Activated T-cell treated with anti-CD3 and anti-CD28 coated beads, Interleukin-2, amount 50 U/mL, for 48 hours (primary cell): ENCODE data around the gene BLOC1S1.

Source experiments
- DNase-seq, 2 experiments: peaks; one replicate each; pipeline ENCODE4 v3.0.0-alpha.2; 2020

Gene BLOC1S1

DNA sequence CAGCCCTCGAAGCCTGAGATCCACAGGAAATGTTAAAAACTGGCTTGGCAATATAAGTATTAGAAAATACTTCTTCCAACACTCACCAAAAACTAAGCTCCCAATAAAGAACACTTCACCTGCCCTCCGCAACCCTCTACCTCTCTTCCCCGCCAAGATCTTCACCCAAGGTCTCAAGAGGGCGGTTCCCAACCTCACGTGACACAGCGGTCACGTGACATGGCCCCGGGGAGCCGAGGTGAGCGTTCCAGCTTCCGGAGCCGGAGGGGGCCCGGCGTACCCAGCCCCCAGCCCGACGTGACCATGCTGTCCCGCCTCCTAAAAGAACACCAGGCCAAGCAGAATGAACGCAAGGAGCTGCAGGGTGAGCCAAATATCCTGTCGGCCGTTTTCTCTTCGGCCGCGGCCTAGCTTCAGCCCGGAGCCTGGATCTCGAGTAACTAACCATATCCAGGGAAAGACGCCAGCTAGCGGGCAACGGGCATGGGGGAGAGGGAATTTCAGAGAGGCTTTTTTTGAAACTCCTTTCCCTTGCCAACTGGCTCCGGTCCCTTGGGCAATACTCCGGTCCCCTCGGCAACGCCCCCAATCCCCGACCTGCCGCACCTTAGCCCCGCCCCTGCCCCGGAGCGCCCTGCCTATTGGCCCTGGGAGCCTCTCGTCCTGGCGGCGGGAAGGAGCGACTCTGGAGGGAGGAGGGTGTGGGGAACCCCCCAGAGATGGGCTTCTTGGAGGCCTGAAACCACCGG lies at the start of gene BLOC1S1:
Gene BLOC1S1 (plus strand): TSS at position 214 of the 749 bp plus-strand sequence. CDS start 6 bp downstream, at position 220.
- DNase-seq: peak; percentile 96

DNA sequence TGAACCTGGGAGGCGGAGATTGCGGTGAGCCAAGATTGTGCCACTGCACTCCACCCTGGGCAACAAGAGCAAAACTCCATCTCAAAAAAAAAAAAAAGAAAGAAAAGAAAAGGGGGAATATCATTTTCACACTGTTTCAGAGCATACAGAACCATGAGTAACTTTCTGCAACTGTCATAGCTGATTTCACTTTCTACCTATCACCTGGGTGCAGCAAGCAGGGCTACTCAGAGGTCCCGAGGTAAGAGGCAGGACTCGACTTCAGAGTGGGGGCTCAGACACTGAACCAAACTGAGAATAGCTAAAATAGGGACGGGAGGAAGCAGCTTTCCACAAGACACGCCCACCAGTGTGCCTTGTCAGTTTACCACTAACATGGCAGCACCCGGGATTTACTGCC lies 49.3 kb upstream of the BLOC1S1 start:
- no peak for DNase-seq

DNA sequence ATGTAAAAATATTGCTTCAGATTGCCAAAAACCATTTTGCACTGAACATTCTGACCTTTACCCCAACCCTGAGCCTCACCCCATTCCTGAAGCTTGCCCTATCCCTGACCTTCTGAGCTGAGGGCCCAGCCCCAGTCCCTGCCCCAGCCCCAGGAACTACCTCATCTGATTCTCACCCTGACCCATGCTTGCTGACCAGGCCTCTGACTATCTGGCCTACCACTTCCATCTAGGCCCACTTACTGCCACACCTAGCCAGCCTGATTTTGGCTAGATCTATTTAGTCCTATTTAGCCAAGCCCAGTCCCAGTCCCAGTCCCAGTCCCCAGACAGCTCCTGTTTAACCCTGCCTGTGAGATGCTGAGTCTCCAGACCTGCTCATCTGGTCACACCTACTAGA lies 45.6 kb upstream of the BLOC1S1 start:
- DNase-seq: no peak

DNA sequence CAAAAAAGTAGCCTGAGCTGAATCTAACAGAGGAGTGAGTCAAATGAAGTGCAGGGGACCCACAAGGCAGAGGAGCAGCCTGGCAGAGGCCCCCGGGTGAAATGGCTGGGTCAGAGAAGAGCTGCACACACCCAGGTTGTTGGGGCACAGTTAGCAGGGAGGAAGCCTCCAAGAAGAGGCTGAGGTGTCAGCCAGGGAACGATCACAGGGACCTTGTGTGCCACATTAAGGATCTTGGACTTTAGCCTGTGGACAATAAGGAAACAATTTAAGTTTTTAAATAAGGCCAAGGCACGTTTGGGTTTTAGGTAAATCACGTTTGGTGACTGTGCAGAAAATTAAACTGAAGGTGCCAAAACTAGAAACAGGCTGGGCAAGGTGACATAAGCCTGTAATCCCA lies 44.1 kb upstream of the BLOC1S1 start:
- DNase-seq: no peak

DNA sequence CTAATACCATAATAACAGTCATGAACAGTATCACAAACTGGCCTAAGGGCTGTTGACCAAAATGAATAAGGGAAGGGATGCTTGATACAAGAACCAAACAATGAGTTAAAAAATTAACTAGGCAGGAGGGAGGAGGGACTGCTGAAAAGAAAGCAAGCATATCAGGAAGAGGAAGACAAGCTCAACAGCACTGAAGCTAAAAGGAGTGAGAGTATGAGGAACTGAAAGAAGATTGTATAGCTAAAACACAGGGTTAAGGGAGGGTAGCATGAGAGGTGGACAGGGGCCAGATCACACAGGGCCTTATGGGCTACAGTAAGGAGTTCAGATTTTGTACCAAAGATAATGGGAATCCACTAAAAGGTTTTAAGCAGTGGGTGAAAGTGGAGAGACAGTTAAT lies 42.2 kb upstream of the BLOC1S1 start:
- no peak for DNase-seq

DNA sequence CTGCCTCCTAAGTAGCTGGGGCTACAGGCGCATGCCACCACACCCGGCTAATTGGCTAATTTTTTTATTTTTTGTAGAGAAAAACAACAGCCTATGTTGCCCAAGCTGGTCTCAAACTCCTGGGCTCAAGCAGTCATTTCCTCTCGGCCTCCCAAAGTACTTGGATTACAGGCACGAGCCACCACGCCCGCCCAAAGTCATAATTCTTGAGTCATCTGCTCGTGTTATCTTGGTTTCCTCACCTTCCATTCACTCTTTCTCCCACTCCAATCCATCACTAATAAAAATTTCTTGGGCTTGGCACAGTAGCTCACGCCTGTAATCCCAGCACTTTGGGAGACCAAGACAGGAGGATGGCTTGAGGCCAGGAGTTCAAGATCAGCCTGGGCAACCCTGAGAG lies 40.2 kb upstream of the BLOC1S1 start:
- DNase-seq: no peak

DNA sequence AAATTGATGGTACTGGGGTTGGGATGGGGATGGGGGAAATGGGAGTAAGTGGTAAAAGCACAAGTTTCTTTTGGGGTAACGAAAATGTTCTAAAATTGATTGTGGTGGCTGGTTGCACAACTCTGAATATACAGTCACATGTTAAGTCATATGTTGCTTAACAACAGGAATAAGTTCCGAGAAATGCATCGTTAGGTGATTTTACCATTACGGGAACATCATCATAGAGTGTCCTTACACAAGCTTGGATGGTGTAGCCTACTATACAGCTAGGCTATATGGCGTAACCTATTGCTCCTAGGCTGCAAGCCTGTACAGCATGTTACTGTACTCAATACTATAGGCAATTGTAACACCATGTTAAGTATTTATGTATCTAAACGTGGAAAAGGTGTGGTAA lies 39.1 kb upstream of the BLOC1S1 start:
- DNase-seq: no peak

DNA sequence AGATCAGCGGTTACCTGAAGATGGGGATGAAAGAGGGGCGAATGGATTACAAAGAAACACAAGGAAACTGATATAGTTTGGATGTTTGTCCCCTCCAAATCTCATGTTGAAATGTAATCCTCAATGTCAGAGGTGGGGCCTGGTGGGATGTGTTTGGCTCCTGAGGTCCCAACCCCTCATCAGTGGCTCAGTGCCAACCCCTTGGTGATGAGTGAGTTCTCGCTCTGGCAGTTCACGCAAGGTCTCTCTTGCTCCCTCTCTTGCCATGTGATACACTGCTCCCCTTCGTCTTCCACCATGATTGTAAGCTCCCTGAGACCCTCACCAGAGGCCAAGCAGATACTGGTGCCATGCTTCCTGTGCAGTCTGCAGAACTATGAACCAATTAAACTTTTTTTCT lies 36.2 kb upstream of the BLOC1S1 start:
- DNase-seq: no peak

DNA sequence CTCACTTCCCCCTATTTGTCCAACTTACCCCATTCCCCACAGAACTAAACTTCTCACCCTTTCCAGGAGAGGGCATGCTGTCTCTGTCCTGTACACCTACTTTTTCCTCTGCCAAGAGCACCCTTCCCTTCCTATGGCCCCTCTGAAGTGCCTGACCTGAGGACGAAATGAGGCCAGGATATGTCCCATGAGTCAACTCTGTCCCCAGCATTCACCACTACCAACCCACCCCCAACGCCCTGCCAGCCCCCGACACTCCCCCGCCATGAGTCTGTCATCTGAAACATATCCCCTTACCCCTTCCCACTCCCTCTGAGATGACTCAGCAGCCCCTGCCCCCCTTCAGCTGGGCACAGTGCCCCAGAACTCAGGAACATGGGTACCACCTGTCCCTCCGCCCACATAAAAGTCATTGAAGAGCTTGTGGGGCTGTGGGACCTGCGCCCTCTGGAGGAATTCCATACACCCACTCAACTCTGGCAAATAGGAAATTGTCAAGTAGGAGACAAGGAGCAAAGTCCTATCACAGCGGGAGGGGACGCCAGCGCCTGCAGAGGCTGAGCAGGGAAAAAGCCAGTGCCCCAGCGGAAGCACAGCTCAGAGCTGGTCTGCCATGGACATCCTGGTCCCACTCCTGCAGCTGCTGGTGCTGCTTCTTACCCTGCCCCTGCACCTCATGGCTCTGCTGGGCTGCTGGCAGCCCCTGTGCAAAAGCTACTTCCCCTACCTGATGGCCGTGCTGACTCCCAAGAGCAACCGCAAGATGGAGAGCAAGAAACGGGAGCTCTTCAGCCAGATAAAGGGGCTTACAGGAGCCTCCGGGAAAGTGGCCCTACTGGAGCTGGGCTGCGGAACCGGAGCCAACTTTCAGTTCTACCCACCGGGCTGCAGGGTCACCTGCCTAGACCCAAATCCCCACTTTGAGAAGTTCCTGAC lies 34.4 kb upstream of the BLOC1S1 start:
- DNase-seq: peak in 1 of 2 experiments; percentile 28

DNA sequence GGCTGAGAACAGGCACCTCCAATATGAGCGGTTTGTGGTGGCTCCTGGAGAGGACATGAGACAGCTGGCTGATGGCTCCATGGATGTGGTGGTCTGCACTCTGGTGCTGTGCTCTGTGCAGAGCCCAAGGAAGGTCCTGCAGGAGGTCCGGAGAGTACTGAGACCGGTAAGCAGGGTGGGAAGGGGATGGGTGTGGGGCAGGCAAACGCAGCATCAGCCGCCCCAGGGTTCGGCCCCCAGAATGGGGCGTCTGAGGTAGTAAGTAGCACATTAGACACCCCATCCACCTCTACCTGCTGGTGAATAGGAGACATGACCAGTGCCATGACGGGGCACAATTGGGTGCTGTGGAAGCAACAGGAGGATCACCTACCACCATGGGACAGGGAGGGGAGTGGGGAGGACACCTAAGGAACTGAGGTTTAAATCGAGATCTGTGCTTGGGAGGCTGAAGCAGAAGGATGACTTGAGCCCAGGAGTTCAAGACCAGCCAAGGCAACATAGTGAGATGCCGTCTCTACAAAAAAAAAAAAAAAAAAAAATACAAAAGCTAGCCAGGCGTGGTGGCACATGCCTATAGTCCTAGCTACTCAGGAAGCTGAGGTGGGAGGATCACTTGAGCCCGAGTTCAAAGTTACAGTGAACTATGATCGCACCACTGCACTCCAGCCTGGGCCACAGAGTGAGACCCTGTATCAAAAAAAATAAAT lies 33.6 kb upstream of the BLOC1S1 start:
- DNase-seq: no peak

DNA sequence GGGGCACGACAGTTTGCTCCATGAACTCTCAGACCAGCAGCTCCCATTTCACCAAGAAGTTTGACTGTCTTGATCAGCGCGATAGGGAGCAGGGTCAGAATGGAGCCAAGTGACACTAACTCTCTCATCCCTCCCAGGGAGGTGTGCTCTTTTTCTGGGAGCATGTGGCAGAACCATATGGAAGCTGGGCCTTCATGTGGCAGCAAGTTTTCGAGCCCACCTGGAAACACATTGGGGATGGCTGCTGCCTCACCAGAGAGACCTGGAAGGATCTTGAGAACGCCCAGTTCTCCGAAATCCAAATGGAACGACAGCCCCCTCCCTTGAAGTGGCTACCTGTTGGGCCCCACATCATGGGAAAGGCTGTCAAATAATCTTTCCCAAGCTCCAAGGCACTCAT lies 32.2 kb upstream of the BLOC1S1 start:
- no peak for DNase-seq

DNA sequence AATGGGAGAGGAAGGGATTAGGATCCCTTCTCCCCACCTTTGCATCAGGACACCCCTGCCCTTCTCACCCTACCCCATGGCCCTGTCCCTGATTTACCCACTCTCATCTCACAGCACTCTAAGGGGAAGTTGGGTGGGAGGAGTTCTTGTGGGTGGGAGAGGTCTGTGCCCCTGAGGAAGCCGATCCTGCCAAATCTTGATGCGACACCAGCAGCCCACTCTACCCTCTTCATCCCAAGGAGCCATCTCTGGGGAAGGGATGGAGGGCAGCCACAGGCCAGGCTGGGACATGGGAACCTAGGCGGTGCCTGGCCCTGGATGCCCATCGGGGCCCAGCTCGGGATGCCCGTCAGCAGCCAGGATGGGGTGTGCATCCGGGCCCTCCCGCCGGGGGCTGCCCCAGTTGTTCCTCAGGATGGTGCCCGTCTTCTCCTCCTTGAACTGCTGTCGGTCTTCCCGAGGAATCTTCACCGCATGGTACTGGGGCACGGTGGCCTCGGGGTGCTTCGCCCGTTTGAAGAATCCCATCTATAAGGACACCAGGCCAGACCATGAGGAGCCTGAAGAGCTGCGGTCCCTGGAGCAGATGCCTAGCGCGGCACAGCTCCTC lies 31.0 kb upstream of the BLOC1S1 start:
- DNase-seq: no peak

DNA sequence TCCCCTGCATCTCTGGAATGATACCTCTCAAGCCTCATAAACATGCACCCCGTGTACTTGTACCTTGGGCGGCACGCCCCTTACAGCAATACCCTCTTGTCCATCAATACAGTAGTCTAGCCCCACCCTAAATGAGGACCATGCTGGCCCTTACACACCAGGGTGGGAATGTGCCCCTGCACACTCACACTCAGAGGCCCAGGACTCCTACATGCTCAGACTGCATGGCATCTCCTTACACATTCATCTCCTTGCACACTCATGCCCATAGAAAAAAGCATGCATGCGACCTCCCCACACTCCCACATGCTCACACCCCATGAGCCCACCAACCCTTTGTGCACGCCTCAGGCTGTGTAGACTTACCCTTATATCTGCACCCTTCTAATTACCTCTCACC lies 30.2 kb upstream of the BLOC1S1 start:
- DNase-seq: no peak

DNA sequence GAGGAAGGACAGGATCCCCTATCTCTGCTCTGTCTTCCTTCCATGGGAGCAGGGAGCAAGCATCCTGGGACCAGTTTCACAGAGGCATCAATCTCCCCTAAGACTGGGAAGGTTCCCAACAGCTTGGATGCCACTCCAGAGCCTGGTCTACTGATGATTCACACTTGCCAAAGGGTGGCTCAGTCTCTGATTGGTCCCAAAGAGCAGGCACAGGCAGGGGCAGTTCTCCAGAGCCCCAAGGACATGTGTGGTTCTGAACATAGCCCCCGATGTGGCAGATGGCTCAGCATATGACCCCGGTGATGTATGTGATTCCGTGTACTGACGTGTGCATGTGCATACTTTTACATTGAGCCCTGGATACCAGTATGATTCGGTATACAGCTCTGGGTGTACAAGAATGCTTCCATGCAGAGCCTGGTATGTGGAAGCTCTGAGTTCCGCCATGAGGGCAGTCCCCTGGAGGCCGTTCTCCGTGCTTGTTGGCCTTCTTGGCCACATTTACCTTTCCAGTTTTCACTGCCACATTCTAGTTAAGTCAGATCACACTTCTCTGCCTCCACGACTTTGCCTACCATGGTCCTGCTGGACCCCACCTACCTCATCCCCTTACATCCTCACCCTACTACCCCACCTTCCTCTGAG lies 29.4 kb upstream of the BLOC1S1 start:
- DNase-seq: no peak

DNA sequence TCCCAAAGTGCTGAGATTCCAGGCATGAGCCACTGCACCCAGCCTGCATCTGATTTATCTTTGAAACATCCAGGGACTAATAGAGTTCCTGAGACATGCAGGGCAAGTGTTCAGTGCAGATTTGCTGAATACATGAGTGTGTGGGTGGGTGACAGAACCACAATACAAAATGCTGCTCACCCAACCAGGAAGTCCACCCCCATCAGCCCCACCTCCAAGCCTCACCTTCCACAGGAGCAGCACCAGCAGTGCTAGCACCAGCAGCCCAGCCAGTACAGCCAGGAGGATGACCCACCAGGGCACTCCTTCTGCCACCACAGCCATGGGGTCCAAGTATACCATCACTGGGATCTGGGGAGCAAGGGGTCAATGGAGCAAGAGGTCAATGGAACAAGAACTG lies 28.1 kb upstream of the BLOC1S1 start:
- DNase-seq: peak; percentile 46 to 58

DNA sequence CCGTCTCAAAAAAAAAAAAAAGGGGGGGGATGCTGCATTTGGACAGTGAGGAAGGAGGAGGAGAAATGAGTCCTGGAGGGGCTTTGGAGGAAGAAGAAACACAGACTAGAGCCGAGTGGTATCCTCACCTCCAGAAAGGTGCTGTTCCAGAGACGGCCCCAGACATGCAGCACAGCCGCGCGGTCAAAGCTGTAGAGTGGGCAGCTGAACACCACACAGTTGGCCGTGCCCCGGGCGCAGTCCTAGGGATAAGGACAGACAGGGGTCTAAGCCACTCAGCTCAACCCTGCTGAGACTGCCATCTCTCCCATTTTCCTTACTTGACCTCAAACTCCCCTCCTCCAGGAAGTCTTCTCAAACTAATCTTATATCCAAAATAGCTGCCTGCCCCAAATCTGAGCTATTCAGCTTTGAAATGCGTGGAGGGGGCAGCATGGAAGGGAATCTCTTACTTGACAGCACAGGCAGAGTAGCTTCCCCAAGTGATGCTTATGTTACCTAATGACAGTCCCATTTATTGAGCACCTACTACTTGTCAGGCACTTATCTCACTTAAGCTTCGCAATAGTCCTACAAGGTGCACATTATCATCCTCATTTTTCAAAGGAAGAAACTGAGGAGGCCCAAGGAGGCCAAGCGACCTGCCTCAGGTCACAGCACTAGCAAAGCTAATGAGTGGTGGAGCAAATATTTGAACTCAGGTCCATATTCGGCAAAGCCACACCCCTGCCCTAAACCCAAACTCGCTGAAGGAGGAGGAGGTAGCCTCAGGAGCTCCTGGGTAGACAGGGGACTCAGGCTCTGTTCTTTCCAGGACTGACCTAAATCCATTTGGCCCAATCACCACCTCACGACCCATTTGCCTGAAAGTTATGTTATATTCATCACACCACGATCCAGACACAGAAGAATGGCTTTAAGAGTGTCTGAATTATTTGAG lies 26.9 kb upstream of the BLOC1S1 start:
- DNase-seq: no peak

DNA sequence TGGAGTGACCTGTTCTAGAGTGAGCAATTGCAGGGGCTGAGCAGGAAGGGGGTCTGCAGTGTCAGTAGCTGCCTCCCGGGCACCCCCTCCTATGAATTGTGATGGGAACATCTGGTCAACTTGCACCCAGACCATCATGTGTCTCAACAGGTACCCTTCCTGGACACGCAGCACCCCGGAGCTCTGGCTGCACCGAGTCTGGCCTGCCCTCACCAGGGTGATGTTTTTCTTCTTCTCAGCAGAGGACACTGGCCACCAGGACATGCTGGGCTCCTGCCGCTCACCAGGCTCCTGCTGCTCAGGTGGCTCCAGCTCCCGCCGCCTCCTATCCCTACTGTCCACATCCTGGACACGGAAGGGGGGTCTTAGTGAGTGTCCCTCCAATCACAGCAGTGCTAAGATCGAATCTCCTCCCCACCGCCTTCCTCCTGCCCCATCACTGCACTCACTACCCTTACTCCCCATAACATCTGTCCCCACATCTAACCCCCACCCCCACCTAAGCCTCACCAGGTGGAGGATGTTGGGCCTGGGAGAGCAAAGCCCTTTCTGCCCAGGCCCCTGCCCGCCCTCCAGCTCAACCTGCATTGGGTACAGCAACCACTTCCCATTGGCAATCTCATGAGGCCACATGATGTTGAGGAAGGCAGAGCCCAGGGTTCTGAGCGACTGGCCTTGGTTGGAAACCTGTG lies 23.1 kb upstream of the BLOC1S1 start:
- DNase-seq: no peak

DNA sequence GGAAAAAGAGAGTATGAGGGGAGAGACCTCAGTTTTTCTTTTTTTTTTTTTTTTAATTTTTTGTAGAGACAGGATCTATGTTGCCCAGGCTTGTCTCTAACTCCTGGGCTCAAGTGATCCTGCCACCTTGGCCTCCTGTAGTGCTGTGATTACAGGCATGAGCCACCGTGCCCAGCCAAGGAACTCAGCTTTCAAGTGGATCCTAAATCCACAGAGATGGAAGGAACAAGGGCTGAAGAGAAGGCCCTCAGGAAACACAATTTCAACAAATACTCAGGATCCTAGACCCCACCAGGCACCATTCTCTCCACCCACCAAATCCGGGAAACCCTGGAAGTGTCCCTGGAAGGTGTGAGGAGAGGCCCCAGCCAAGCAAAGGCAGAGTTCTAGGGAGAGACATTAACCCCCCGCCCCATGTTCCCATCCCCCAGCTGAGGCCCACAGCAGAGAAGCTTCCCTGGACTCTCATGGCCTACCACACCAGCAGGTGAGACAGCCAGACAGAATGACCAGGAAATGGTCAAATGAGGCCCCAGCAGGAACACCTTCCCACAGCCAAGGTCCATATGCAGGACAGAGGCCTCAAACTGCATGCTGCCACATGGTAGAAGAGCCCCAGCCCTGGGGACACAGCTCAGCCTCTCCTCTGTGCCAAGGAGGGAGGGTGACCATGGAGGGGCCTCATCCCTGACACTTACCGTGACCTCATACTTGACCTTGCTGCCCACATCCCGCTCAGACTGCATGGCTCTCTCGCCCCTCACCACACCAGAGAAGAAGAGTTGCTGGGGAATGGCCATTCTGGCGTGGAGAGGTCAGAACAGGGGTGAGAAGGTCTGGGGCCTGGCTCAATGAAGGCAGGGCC lies 22.3 kb upstream of the BLOC1S1 start:
- DNase-seq: no peak

DNA sequence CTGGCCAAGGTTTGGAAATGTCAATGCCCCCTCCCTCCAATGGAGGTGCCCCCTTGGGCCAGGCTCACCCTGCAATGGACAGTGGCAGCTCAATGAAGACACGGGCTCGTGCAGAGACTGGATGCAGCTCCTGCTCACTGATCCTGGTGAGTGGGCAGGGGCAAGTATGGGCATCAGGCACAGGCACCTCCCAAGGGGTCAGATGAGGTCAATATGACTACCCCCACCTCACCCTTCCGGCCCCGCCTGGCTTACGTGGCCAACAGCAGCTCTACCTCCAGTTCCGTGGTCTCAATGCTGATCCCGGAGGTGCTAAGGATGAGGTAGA lies 21.7 kb upstream of the BLOC1S1 start:
- DNase-seq: no peak

DNA sequence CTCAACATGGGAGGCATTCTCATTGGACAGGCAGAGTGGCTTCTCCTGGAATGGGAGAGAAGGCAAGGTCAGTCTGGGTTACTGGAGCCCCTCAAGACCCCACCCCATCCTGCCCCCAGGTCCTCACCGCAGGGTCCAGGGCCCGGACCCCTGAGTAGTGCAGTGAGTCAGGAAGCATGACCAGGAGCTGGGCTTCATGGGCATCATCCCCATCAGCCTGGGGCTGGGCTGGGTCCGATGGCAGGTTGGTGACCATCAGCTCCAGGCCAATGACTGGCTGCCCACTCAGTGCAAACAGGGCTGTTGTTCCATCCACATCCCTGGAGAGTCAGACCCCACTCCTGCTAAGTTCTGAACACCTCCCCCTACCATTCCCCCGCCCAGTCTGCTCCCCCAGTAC lies 21.2 kb upstream of the BLOC1S1 start:
- DNase-seq: no peak
